Stimulated activated CD8-positive, alpha-beta memory T cell treated with anti-CD3 and anti-CD28 coated beads, Interleukin-15, amount 100 ng/mL, for 48 hours (primary cell): ENCODE measurements around the gene RPS15.
A peak's percentile ranks its signal among the peaks of the same experiment; 100 is the strongest.

Experiments
- DNase-seq, 2 donors: peaks; one replicate each; pipeline ENCODE4 v3.0.0-alpha.2; 2020; ENCODE audit warnings: low read depth in 2 of 2

The RPS15 gene

GRCh38 chr19:1450735-1451731, 12.8 kb downstream of the RPS15 start:
- DNase-seq = no peak

GRCh38 chr19:1451916-1452801, 14.0 kb downstream of the RPS15 start:
- DNase-seq = no peak

GRCh38 chr19:1452802-1453524, 14.8 kb downstream of the RPS15 start:
- no peak for DNase-seq

GRCh38 chr19:1453525-1454364, 15.5 kb downstream of the RPS15 start:
- DNase-seq = no peak

- no peak for DNase-seq
Observed at GRCh38 chr19:1455002-1455335, 16.8 kb downstream of the RPS15 start.

GRCh38 chr19:1455336-1456120, 17.3 kb downstream of the RPS15 start:
- peak in 1 of 2 donors; percentile 62 for DNase-seq

GRCh38 chr19:1456121-1456900, 18.1 kb downstream of the RPS15 start:
- no peak for DNase-seq

GRCh38 chr19:1457031-1457739, 19.0 kb downstream of the RPS15 start:
- DNase-seq = no peak

GRCh38 chr19:1457892-1458291, 19.7 kb downstream of the RPS15 start:
- DNase-seq = no peak

- DNase-seq = no peak
Observed at GRCh38 chr19:1459479-1459878, 21.3 kb downstream of the RPS15 start.

- no peak for DNase-seq
Observed at GRCh38 chr19:1460033-1460995, 22.1 kb downstream of the RPS15 start.

GRCh38 chr19:1461862-1462261, 23.7 kb downstream of the RPS15 start:
- no peak for DNase-seq

GRCh38 chr19:1465191-1466016, 27.2 kb downstream of the RPS15 start:
- DNase-seq = no peak

GRCh38 chr19:1466018-1466460, 27.8 kb downstream of the RPS15 start:
- DNase-seq = no peak

- no peak for DNase-seq
Observed at GRCh38 chr19:1466461-1467214, 28.4 kb downstream of the RPS15 start.

GRCh38 chr19:1467215-1467489, 29.0 kb downstream of the RPS15 start:
- no peak for DNase-seq
